ENCODE data around the gene TFAP2E.

GRCh38 chr1:35580949-35581388 lies 7.9 kb downstream of the TFAP2E start:
- TF ChIP-seq, protein P1, sequence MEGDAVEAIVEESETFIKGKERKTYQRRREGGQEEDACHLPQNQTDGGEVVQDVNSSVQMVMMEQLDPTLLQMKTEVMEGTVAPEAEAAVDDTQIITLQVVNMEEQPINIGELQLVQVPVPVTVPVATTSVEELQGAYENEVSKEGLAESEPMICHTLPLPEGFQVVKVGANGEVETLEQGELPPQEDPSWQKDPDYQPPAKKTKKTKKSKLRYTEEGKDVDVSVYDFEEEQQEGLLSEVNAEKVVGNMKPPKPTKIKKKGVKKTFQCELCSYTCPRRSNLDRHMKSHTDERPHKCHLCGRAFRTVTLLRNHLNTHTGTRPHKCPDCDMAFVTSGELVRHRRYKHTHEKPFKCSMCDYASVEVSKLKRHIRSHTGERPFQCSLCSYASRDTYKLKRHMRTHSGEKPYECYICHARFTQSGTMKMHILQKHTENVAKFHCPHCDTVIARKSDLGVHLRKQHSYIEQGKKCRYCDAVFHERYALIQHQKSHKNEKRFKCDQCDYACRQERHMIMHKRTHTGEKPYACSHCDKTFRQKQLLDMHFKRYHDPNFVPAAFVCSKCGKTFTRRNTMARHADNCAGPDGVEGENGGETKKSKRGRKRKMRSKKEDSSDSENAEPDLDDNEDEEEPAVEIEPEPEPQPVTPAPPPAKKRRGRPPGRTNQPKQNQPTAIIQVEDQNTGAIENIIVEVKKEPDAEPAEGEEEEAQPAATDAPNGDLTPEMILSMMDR (IDR thresholded peaks at IDR 0.05; ENCODE audit: poor library complexity) = no peak
- no peak for TF ChIP-seq EZH2 (IDR thresholded peaks at IDR 0.05; ENCODE audit: borderline replicate concordance)
- no peak for TF ChIP-seq EZH2phosphoT487 (IDR thresholded peaks at IDR 0.05; ENCODE audit: low read depth, severe bottlenecking, unreplicated experiment)
